Measurements from ENCODE around the gene OPCML. TPM values are rescaled to one million over a fixed set of nuclear protein-coding genes. Genes with fewer than 3 reads are reported as not detected.

The OPCML gene
- polyA plus RNA-seq, 1 donor from 2014 or later = 11.6 TPM

DNA sequence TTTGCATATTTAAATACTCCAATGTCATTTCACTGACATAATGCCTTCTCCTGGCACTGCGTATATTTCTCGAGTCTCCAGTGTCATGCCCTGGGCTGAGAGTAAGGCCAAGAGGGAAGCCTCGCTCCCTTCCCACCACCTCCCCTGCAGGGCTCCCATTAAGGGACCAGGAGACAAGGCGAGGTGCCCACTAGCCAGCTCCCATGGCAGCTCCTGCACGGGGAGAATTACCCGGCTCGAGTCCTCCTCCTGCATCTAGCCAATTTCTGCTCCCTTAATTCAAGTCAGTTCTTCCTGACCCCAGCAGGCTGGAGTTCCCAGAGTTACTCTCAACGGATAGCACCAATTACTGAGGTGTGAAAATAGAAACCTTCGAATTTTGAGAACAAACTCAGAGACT is 31.9 kb downstream of the OPCML start:
- Histone ChIP-seq H3K27me3 (ENCODE audit: insufficient read depth, low read depth, low read length) (no peaks in the 10 kb centered on the region), H3K9me3 (ENCODE audit: low read length) (no peaks in the 10 kb centered on the region), H3K79me2 (replicated peaks; ENCODE audit: insufficient read depth, low read length) (no peaks in the 10 kb centered on the region), H3K4me3 (ENCODE audit: low read length) (no peak overlapping the region), H3K9me2 (ENCODE audit: insufficient read depth, low read length) (no peaks in the 10 kb centered on the region), H3F3A (ENCODE audit: insufficient read depth, low read length, poor library complexity, severe bottlenecking) (no peaks in the 10 kb centered on the region), H3K36me3 (ENCODE audit: insufficient read depth, low read length) (no peaks in the 10 kb centered on the region), H4K20me1 (ENCODE audit: insufficient read depth) (no peaks in the 10 kb centered on the region), H3K9ac (ENCODE audit: low read length) (no peak overlapping the region), H2AFZ (ENCODE audit: low read depth, low read length) (no peak overlapping the region), H3K4me2 (ENCODE audit: low read length) (no peak overlapping the region), H3K27ac (ENCODE audit: low read length) (no peak overlapping the region)
- no peak for TF ChIP-seq POLR2AphosphoS5 (IDR thresholded peaks at IDR 0.05)
- no peak for TF ChIP-seq EP300 (conservative IDR thresholded peaks at IDR 0.05; ENCODE audit: poor library complexity, severe bottlenecking)
- no peak for TF ChIP-seq MXI1 (conservative IDR thresholded peaks at IDR 0.05; ENCODE audit: poor library complexity, severe bottlenecking)
- TF ChIP-seq, protein P1, sequence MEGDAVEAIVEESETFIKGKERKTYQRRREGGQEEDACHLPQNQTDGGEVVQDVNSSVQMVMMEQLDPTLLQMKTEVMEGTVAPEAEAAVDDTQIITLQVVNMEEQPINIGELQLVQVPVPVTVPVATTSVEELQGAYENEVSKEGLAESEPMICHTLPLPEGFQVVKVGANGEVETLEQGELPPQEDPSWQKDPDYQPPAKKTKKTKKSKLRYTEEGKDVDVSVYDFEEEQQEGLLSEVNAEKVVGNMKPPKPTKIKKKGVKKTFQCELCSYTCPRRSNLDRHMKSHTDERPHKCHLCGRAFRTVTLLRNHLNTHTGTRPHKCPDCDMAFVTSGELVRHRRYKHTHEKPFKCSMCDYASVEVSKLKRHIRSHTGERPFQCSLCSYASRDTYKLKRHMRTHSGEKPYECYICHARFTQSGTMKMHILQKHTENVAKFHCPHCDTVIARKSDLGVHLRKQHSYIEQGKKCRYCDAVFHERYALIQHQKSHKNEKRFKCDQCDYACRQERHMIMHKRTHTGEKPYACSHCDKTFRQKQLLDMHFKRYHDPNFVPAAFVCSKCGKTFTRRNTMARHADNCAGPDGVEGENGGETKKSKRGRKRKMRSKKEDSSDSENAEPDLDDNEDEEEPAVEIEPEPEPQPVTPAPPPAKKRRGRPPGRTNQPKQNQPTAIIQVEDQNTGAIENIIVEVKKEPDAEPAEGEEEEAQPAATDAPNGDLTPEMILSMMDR (IDR thresholded peaks at IDR 0.05; ENCODE audit: poor library complexity, severe bottlenecking) = no peak
- no peak for TF ChIP-seq EZH2 (IDR thresholded peaks at IDR 0.05; ENCODE audit: borderline replicate concordance, insufficient read depth, low read length, poor library complexity, severe bottlenecking)
- TF ChIP-seq RAD21 (conservative IDR thresholded peaks at IDR 0.05) = no peak
- no peak for TF ChIP-seq SMC3 (conservative IDR thresholded peaks at IDR 0.05; ENCODE audit: poor library complexity)
- no peak for TF ChIP-seq TAF1 (IDR thresholded peaks at IDR 0.05; ENCODE audit: low read depth)
- TF ChIP-seq, protein P2, sequence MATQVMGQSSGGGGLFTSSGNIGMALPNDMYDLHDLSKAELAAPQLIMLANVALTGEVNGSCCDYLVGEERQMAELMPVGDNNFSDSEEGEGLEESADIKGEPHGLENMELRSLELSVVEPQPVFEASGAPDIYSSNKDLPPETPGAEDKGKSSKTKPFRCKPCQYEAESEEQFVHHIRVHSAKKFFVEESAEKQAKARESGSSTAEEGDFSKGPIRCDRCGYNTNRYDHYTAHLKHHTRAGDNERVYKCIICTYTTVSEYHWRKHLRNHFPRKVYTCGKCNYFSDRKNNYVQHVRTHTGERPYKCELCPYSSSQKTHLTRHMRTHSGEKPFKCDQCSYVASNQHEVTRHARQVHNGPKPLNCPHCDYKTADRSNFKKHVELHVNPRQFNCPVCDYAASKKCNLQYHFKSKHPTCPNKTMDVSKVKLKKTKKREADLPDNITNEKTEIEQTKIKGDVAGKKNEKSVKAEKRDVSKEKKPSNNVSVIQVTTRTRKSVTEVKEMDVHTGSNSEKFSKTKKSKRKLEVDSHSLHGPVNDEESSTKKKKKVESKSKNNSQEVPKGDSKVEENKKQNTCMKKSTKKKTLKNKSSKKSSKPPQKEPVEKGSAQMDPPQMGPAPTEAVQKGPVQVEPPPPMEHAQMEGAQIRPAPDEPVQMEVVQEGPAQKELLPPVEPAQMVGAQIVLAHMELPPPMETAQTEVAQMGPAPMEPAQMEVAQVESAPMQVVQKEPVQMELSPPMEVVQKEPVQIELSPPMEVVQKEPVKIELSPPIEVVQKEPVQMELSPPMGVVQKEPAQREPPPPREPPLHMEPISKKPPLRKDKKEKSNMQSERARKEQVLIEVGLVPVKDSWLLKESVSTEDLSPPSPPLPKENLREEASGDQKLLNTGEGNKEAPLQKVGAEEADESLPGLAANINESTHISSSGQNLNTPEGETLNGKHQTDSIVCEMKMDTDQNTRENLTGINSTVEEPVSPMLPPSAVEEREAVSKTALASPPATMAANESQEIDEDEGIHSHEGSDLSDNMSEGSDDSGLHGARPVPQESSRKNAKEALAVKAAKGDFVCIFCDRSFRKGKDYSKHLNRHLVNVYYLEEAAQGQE (IDR thresholded peaks at IDR 0.05; ENCODE audit: borderline replicate concordance) = no peak

DNA sequence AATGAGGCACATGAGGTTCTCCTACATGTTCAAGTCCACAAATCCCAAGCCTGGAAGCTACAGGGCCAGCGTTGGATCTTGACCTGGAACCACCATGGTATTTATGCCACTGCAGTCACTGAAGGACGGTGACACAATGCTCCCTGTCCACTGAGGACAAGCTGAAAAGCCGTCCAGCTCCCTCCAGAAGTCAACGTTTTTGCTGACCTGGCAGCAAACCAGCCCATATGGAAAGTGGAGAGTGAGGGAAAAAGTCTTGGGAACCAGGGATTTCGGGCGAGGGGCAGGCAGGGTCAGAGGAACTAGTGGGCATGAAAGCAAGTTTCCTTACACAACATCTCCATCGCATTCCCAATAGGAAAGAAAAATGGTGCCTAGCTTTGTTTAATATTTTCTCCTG is 33.3 kb downstream of the OPCML start:
- H3K79me2 ChIP-seq (replicated peaks; ENCODE audit: insufficient read depth, low read length) = no peaks in the 10 kb centered on the region
- no peak for TF ChIP-seq RAD21 (conservative IDR thresholded peaks at IDR 0.05)
- TF ChIP-seq MXI1 (conservative IDR thresholded peaks at IDR 0.05; ENCODE audit: poor library complexity, severe bottlenecking) = no peak
- no peak for TF ChIP-seq EZH2 (IDR thresholded peaks at IDR 0.05; ENCODE audit: borderline replicate concordance, insufficient read depth, low read length, poor library complexity, severe bottlenecking)
- TF ChIP-seq, protein P2 (IDR thresholded peaks at IDR 0.05; ENCODE audit: borderline replicate concordance) = no peak
- no peak for TF ChIP-seq EP300 (conservative IDR thresholded peaks at IDR 0.05; ENCODE audit: poor library complexity, severe bottlenecking)
- TF ChIP-seq TAF1 (IDR thresholded peaks at IDR 0.05; ENCODE audit: low read depth) = no peak
- TF ChIP-seq POLR2AphosphoS5 (IDR thresholded peaks at IDR 0.05) = no peak
- TF ChIP-seq SMC3 (conservative IDR thresholded peaks at IDR 0.05; ENCODE audit: poor library complexity) = no peak
- TF ChIP-seq, protein P1 (IDR thresholded peaks at IDR 0.05; ENCODE audit: poor library complexity, severe bottlenecking) = no peak
- no peak overlapping the region for H3K4me2 ChIP-seq (ENCODE audit: low read length)
- no peaks in the 10 kb centered on the region for H4K20me1 ChIP-seq (ENCODE audit: insufficient read depth)
- no peak overlapping the region for H2AFZ ChIP-seq (ENCODE audit: low read depth, low read length)
- H3K27me3 ChIP-seq (ENCODE audit: insufficient read depth, low read depth, low read length) = no peaks in the 10 kb centered on the region
- no peaks in the 10 kb centered on the region for H3K9me2 ChIP-seq (ENCODE audit: insufficient read depth, low read length)
- H3K4me3 ChIP-seq (ENCODE audit: low read length) = no peak overlapping the region
- no peaks in the 10 kb centered on the region for H3K9me3 ChIP-seq (ENCODE audit: low read length)
- H3K9ac ChIP-seq (ENCODE audit: low read length) = no peak overlapping the region
- no peaks in the 10 kb centered on the region for H3K36me3 ChIP-seq (ENCODE audit: insufficient read depth, low read length)
- no peak overlapping the region for H3K27ac ChIP-seq (ENCODE audit: low read length)
- H3F3A ChIP-seq (ENCODE audit: insufficient read depth, low read length, poor library complexity, severe bottlenecking) = no peaks in the 10 kb centered on the region
